Gastroesophageal sphincter (tissue), 3 donors: ENCODE results near the gene DLGAP4.

Experiments
- POLR2A ChIP-seq, 2 donors: fragments of 450-650 bp; IDR thresholded peaks; one replicate each; pipeline ENCODE4 v1.6.1; 2017; ENCODE audit warnings: antibody characterized with exemption in 2 of 2, mild to moderate bottlenecking in 2 of 2, moderate library complexity in 1 of 2
- TF ChIP-seq, protein P1 (sequence below), 4 experiments: fragments of 200-600 bp in 2 of 4; fragments of 450-650 bp in 2 of 4; sonication (generic) in 1 of 4; IDR thresholded peaks; one replicate each; pipeline ENCODE4 v1.5.1; 2017 to 2019; ENCODE audit warnings: antibody characterized with exemption in 4 of 4, mild to moderate bottlenecking in 2 of 4, moderate library complexity in 2 of 4

DNA sequence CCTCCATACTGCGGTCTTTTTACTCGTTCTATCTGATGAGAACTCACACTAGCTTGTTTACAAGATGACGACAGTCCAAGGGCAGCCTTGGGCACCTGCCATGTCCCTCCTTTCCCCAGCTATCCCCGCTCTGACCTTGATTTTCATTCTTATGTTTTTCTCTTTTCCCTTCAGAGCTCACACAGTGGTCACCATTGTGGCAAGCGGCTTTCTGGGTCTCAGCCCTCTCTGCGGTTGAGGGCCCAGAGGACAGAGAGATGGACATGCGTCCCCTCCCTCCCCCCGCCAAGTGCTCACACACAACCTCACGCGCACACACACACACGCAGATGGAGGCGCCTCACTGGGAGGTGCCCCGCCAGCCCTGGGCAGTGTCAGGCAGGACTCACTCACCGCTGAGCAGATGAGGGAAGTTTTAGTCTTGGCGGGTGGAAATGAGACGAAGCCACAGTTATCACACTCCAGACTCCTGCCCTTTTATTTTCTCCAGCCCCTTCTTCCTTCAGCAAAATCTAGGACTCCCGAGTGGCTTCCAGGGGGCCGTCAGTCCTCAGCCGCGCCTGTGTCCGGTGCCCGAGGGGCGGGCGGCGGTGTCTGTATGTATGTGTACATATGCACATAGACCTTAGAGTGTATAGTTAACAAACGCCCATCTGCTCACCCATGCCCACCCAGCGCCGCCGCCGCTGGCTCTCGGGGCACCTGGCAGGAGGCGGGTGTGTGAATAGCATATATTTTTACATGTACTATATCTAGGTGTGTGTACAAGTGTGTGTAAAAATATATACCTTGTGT, 221.4 kb downstream of the DLGAP4 start:
- TF ChIP-seq, protein P1, sequence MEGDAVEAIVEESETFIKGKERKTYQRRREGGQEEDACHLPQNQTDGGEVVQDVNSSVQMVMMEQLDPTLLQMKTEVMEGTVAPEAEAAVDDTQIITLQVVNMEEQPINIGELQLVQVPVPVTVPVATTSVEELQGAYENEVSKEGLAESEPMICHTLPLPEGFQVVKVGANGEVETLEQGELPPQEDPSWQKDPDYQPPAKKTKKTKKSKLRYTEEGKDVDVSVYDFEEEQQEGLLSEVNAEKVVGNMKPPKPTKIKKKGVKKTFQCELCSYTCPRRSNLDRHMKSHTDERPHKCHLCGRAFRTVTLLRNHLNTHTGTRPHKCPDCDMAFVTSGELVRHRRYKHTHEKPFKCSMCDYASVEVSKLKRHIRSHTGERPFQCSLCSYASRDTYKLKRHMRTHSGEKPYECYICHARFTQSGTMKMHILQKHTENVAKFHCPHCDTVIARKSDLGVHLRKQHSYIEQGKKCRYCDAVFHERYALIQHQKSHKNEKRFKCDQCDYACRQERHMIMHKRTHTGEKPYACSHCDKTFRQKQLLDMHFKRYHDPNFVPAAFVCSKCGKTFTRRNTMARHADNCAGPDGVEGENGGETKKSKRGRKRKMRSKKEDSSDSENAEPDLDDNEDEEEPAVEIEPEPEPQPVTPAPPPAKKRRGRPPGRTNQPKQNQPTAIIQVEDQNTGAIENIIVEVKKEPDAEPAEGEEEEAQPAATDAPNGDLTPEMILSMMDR (IDR thresholded peaks at IDR 0.05), result no peak
- TF ChIP-seq POLR2A (IDR thresholded peaks at IDR 0.05), result no peak
